C4-2B (cell line): ENCODE results near the gene PTRH1.

ENCODE experiments used
- CTCF ChIP-seq: fragments of 450-650 bp; conservative IDR thresholded peaks from 2 replicates; pipeline ENCODE4 v1.5.1; 2017; ENCODE audit warnings: mild to moderate bottlenecking
- ZFX ChIP-seq: fragments of 450-650 bp; IDR thresholded peaks from 2 replicates; pipeline ENCODE4 v1.6.1; 2017

- TF ChIP-seq CTCF (no peak), ZFX (no peak)
Observed at GRCh38 chr9:127710204-127710783, 5.2 kb downstream of the PTRH1 start.
